Endothelial cell of umbilical vein (primary cell): ENCODE measurements around the gene NINJ2. TPM values are rescaled to one million over a fixed set of nuclear protein-coding genes. Genes with fewer than 3 reads are reported as not detected.

Experiments used
- BruUV-seq: library from RNA; stranded (reverse); fragments of 400-500 nt; replicated peaks from 2 replicates; lab custom pipeline; 2021; lab: Mats Ljungman, UMichigan
- CTCF ChIA-PET: fragments of 300-600, 350-600 bp; sonication (Branson Sonifier 250); formaldehyde crosslinking; loops from one replicate; lab custom pipeline; 2021; ENCODE audit warnings: antibody characterized with exemption, inconsistent platforms; lab: Charles Lee
- POLR2A ChIA-PET: fragments of 300-600, 350-600 bp; sonication (Branson Sonifier 250); formaldehyde crosslinking; loops from one replicate; lab custom pipeline; 2021; ENCODE audit warnings: antibody characterized with exemption, inconsistent platforms; lab: Charles Lee
- DNase-seq: peaks from one replicate; pipeline ENCODE4 v3.0.0-alpha.2; 2011; ENCODE audit warnings: low read depth, low spot score
- FAIRE-seq: peaks from 2 replicates; lab custom pipeline; 2011; peaks lifted over from hg19 to GRCh38; lab: Jason Lieb, UNC
- H2AFZ ChIP-seq: 2 replicates; pipeline ENCODE4 v1.6.0; 2012; ENCODE audit warnings: low read depth, low read length, control low read depth, inconsistent platforms
- H3K27ac ChIP-seq: 2 replicates; pipeline ENCODE4 v1.5.1; 2011; ENCODE audit warnings: low read depth, mild to moderate bottlenecking, control low read depth, low read length, moderate library complexity; ENCODE audit not compliant: insufficient read depth
- H3K27me3 ChIP-seq, 2 experiments: 2 replicates each; pipeline versions ENCODE4 v1.6.0 to v1.6.1; 2011; ENCODE audit warnings: low read length in 2 of 2, mixed read lengths in 1 of 2; ENCODE audit not compliant: control insufficient read depth in 2 of 2, insufficient read depth in 2 of 2
- H3K36me3 ChIP-seq, 2 experiments: 2 replicates in 1 of 2; 3 replicates in 1 of 2; pipeline ENCODE4 v1.5.1; 2011; ENCODE audit warnings: low read length in 2 of 2, mild to moderate bottlenecking in 1 of 2, moderate library complexity in 1 of 2; ENCODE audit not compliant: control insufficient read depth in 2 of 2, insufficient read depth in 2 of 2; ENCODE audit errors: extremely low read depth in 1 of 2
- H3K4me1 ChIP-seq: 3 replicates; pipeline ENCODE4 v1.5.1; 2011; ENCODE audit warnings: mild to moderate bottlenecking, low read length; ENCODE audit not compliant: control insufficient read depth, insufficient read depth; ENCODE audit errors: extremely low read depth
- H3K4me2 ChIP-seq: 2 replicates; pipeline ENCODE4 v1.6.1; 2011; ENCODE audit warnings: low read length, control low read depth, mixed read lengths; ENCODE audit not compliant: insufficient read depth
- H3K4me3 ChIP-seq, 3 experiments: fragments of 200-600 bp in 1 of 3; sonication (generic), shearing (Covaris generic) in 1 of 3; replicated peaks in 1 of 3; 2 replicates each; pipeline ENCODE4 v1.5.1; 2011 to 2016; ENCODE audit warnings: control low read depth in 3 of 3, low read length in 3 of 3, mild to moderate bottlenecking in 2 of 3, inconsistent platforms in 1 of 3, low read depth in 1 of 3, moderate library complexity in 1 of 3; ENCODE audit not compliant: insufficient read depth in 1 of 3
- H3K79me2 ChIP-seq: 2 replicates; pipeline ENCODE4 v1.6.0; 2012; ENCODE audit warnings: low read length, inconsistent platforms; ENCODE audit not compliant: control insufficient read depth, insufficient read depth
- H3K9ac ChIP-seq: replicated peaks from 2 replicates; pipeline ENCODE3; 2011; ENCODE audit warnings: low read length, control low read depth; ENCODE audit not compliant: insufficient read depth; ENCODE audit errors: extremely low read depth
- H3K9me1 ChIP-seq: replicated peaks from 3 replicates; pipeline ENCODE4 v1.6.0; 2011; ENCODE audit warnings: mild to moderate bottlenecking, low read length; ENCODE audit not compliant: control insufficient read depth, insufficient read depth; ENCODE audit errors: extremely low read depth
- H3K9me3 ChIP-seq: replicated peaks from 2 replicates; pipeline ENCODE4 v1.5.1; 2012; ENCODE audit warnings: low read length, inconsistent platforms; ENCODE audit not compliant: control insufficient read depth, insufficient read depth
- H4K20me1 ChIP-seq: replicated peaks from 2 replicates; pipeline ENCODE3; 2011; ENCODE audit warnings: mild to moderate bottlenecking, low read length; ENCODE audit not compliant: control insufficient read depth, insufficient read depth; ENCODE audit errors: extremely low read depth
- CTCF ChIP-seq, 2 donors: IDR thresholded peaks; 1 replicate in 1 of 2; 2 replicates in 1 of 2; pipeline ENCODE4 v1.5.1; 2011; ENCODE audit warnings: low read length in 2 of 2, mild to moderate bottlenecking in 2 of 2, moderate library complexity in 2 of 2, control low read depth in 1 of 2, inconsistent platforms in 1 of 2, low read depth in 1 of 2; ENCODE audit not compliant: insufficient read depth in 1 of 2; ENCODE audit errors: extremely low read depth in 1 of 2
- EZH2 ChIP-seq: IDR thresholded peaks from 2 replicates; pipeline ENCODE4 v1.6.1; 2012; ENCODE audit warnings: borderline replicate concordance, low read depth, mild to moderate bottlenecking, moderate library complexity, low read length, inconsistent platforms; ENCODE audit not compliant: severe bottlenecking
- FOS ChIP-seq: IDR thresholded peaks from 2 replicates; pipeline ENCODE4 v1.6.1; 2011; ENCODE audit warnings: mild to moderate bottlenecking, low read length, moderate library complexity, borderline replicate concordance; ENCODE audit not compliant: insufficient read depth
- GATA2 ChIP-seq: IDR thresholded peaks from 2 replicates; pipeline ENCODE4 v1.7.0; 2011; ENCODE audit warnings: low read depth, mild to moderate bottlenecking, moderate library complexity, mixed read lengths, low read length; ENCODE audit not compliant: insufficient read length, insufficient read depth
- JUN ChIP-seq: IDR thresholded peaks from 2 replicates; pipeline ENCODE4 v1.6.1; 2011; ENCODE audit warnings: borderline replicate concordance, low read depth; ENCODE audit not compliant: insufficient read length, insufficient read depth
- MAX ChIP-seq: IDR thresholded peaks from 2 replicates; pipeline ENCODE4 v1.6.1; 2011; ENCODE audit not compliant: insufficient read depth, insufficient read length
- MYC ChIP-seq: IDR thresholded peaks from one replicate; pipeline ENCODE4 v1.6.1; 2011; ENCODE audit warnings: mild to moderate bottlenecking, low read depth, low read length
- POLR2A ChIP-seq: IDR thresholded peaks from 2 replicates; pipeline ENCODE4 v1.6.1; 2012; ENCODE audit warnings: low read depth, mild to moderate bottlenecking, control low read depth, low read length
- POLR2AphosphoS5 ChIP-seq: IDR thresholded peaks from 2 replicates; pipeline ENCODE4 v1.6.1; 2012; ENCODE audit warnings: low read depth, mild to moderate bottlenecking, control low read depth, low read length, moderate library complexity; ENCODE audit not compliant: insufficient read depth
- dilution Hi-C: fragments of 300-500 bp; cut with MboI; formaldehyde crosslinking; loops from one replicate; pipeline ENCODE4 v1.15.0; 2019; ENCODE audit warnings: low sequenced_read_pairs; ENCODE audit not compliant: extremely low pct_ligation_motif_present
- intact Hi-C: fragments of 100-400 bp; cut with micrococcal nuclease; formaldehyde crosslinking; loops from one replicate; pipeline ENCODE4 v1.10.0; 2022
- polyA plus RNA-seq, 4 experiments: library from polyadenylated mRNA; depleted of rRNA in 3 of 4; stranded (reverse) in 3 of 4; unstranded in 1 of 4; fragments of >200 nt; gene quantifications; 2 replicates each; pipeline versions ENCODE4 v1.2.1 to v1.2.3, GENCODE V29; 2011 to 2012; ENCODE audit warnings: missing spikeins in 1 of 4
- total RNA-seq: library from RNA; stranded (reverse); gene quantifications from 2 replicates; pipeline ENCODE4 v1.2.3, GENCODE V29; 2021

NINJ2 gene
- total and polyA plus RNA-seq, 2 donors (not counting 3 experiments of a cell fraction or from before 2014, with no cell fraction given), result 0.75 to 4.4 TPM

GRCh38 chr12:633731-634130 is 29.5 kb downstream of the NINJ2 start:
- dilution Hi-C loops, result no loop called here
- BruUV-seq, result no TSS peak
- H3K9ac ChIP-seq, result no peak overlapping the region

More at GRCh38 chr12:633731-634130, 29.5 kb downstream of the NINJ2 start:
- H3K9me1 ChIP-seq, result no peaks in the 10 kb centered on the region
- no peak for TF ChIP-seq CTCF (IDR thresholded peaks at IDR 0.05; ENCODE audit: extremely low read depth in 1 of 2, insufficient read depth in 1 of 2, low read depth in 1 of 2, low read length in 2 of 2)
- no peak for TF ChIP-seq MYC
- no peak for TF ChIP-seq FOS
- TF ChIP-seq MAX, result no peak
- no peak for TF ChIP-seq EZH2
- TF ChIP-seq JUN, result no peak
- TF ChIP-seq GATA2, result no peak
- TF ChIP-seq POLR2A, result no peak
- no peak for TF ChIP-seq POLR2AphosphoS5
- no peak overlapping the region for H3K27ac ChIP-seq
- H3K4me1 ChIP-seq, result peaks cover 28% of the 10 kb centered on the region
- H3K36me3 ChIP-seq, result no peaks in the 10 kb centered on the region
- intact Hi-C loops, result no loop called here
- H3K79me2 ChIP-seq, result no peaks in the 10 kb centered on the region
- FAIRE-seq, result no peak
- ChIA-PET POLR2A (interaction anchor here (0.6 kb wide), 1 partner anchor 13 kb away, joined by 3 read pairs; no protein-coding TSS in a partner anchor), CTCF (interaction anchor here (2.6 kb wide), 1 partner anchor 118 kb away, joined by 13 read pairs; the partner anchor contains the start of gene WNK1)
- no peak for DNase-seq
- no peaks in the 10 kb centered on the region for H3K9me3 ChIP-seq
- H2AFZ ChIP-seq, result no peak overlapping the region
- no peaks in the 10 kb centered on the region for H4K20me1 ChIP-seq
- H3K27me3 ChIP-seq, result no peaks in the 10 kb centered on the region
- H3K4me3 ChIP-seq, result no peak overlapping the region
- no peak overlapping the region for H3K4me2 ChIP-seq
